LNCaP clone FGC (cell line): ENCODE measurements around the gene SSBP2.
"Not testable (repeated sequence)": the region's sequence is repeated elsewhere in the genome, so short reads cannot be mapped to it uniquely, and the experiment has no call there.

Source experiments
- DNase-seq: peaks from one replicate; pipeline ENCODE4 v3.0.0-alpha.2; 2011; ENCODE audit warnings: low read depth
- H3K4me3 ChIP-seq: 2 replicates; pipeline ENCODE4 v1.5.1; 2011; ENCODE audit warnings: mild to moderate bottlenecking, low read depth, low read length, control low read depth
- TF ChIP-seq, protein P1 (sequence below): IDR thresholded peaks from 2 replicates; pipeline ENCODE4 v1.5.1; 2012; ENCODE audit warnings: mild to moderate bottlenecking; ENCODE audit not compliant: control insufficient read depth, insufficient read depth; ENCODE audit errors: extremely low read depth

SSBP2 gene

DNA sequence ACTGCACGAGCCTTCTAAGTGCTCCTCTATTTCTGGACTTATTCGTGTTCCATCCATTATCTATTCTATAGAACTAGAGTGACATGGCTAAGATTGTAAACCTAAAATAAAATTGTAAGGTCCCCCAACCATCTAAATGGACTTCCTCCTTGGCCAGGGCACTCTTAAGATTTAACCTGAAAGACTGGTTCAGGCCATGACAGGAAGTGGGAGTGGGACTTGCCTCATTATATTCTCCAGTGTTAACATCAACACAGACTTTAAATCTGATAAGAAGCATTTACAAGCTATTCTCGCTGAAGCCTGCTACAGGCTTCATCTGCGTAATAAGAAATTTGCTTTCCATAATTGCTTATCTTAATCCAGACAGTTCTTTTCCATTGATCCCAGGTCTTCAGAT, 117.0 kb downstream of the SSBP2 start:
- peak; percentile 30 for DNase-seq
- TF ChIP-seq, protein P1, sequence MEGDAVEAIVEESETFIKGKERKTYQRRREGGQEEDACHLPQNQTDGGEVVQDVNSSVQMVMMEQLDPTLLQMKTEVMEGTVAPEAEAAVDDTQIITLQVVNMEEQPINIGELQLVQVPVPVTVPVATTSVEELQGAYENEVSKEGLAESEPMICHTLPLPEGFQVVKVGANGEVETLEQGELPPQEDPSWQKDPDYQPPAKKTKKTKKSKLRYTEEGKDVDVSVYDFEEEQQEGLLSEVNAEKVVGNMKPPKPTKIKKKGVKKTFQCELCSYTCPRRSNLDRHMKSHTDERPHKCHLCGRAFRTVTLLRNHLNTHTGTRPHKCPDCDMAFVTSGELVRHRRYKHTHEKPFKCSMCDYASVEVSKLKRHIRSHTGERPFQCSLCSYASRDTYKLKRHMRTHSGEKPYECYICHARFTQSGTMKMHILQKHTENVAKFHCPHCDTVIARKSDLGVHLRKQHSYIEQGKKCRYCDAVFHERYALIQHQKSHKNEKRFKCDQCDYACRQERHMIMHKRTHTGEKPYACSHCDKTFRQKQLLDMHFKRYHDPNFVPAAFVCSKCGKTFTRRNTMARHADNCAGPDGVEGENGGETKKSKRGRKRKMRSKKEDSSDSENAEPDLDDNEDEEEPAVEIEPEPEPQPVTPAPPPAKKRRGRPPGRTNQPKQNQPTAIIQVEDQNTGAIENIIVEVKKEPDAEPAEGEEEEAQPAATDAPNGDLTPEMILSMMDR, result no peak
- H3K4me3 ChIP-seq, result no peak overlapping the region

DNA sequence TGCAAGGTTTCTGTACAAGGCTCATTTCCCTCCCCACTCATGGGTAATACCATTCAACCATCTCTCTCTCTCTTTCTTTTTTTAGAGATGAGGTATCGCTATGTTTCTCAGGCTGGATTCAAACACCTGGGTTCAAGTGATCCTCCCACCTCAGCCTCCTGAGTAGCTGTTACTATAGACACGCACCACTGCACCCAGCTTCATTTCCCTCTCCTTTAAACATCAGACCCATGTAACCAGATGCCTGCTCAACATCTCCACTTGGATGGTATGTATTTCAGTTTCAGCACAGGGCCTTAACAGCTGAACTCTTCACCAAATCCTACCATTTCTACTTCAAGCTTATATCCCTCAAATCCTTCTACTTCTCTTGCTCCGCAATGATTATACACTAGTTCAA, 117.4 kb downstream of the SSBP2 start:
- TF ChIP-seq, protein P1, result no peak
- no peak for DNase-seq
- H3K4me3 ChIP-seq, result no peak overlapping the region

DNA sequence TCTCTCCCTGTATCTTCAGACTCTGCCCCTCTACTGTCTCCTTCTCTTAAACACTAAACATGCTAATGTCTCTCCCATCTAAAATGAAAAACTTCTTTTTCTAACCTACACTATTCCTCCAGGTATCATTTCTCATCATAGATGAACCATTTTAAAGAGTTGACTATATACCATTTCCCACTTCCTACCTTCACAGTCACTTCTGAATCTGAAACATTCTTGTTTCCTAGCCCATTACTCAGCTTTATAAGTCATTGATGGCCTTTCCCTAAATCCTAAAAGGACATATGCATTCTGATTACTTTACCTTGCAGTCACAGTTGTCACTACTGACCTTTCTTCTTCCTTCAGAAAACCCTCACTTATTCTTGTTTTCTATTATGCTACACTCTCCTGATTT, 118.2 kb downstream of the SSBP2 start:
- no peak for DNase-seq
- TF ChIP-seq, protein P1, result no peak

GRCh38 chr5:81631621-81632020, 119.3 kb downstream of the SSBP2 start:
- TF ChIP-seq, protein P1, result no peak
- no peak for DNase-seq
- no peak overlapping the region for H3K4me3 ChIP-seq

More for the DNA sequence above, 118.2 kb downstream of the SSBP2 start:
- H3K4me3 ChIP-seq, result no peak overlapping the region

GRCh38 chr5:81631124-81631523, 119.8 kb downstream of the SSBP2 start:
- DNase-seq, result no peak
- no peak overlapping the region for H3K4me3 ChIP-seq
- TF ChIP-seq, protein P1, result no peak

- no peak overlapping the region for H3K4me3 ChIP-seq
- no peak for DNase-seq
- TF ChIP-seq, protein P1, result no peak
Measured at GRCh38 chr5:81630684-81631083, 120.2 kb downstream of the SSBP2 start.

GRCh38 chr5:81629986-81630385, 120.9 kb downstream of the SSBP2 start:
- H3K4me3 ChIP-seq, result no peak overlapping the region

DNA sequence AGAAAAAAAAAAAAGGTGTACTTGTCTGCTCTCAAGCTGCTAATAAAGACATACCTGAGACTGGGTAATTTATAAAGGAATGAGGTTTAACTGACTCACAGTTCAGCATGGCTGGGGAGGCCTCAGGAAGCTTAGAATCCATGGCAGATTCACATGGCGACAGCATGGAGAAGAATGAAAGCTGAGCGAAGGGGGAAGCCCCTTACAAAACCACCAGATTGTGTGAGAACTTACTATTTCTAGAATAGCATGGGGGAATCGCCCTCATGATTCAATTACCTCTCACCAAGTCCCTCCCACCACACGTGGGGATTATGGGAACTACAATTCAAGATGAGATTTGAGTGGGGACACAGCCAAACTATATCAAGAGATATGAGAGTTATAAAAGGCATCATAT, 122.8 kb downstream of the SSBP2 start:
- not testable (repeated sequence) for DNase-seq, H3K4me3 ChIP-seq

More at GRCh38 chr5:81629986-81630385, 120.9 kb downstream of the SSBP2 start:
- TF ChIP-seq, protein P1, result no peak
- no peak for DNase-seq
